IMR-90 (cell line): ENCODE results near the gene HDAC2. TPM values are rescaled to one million over a fixed set of nuclear protein-coding genes. Genes with fewer than 3 reads are reported as not detected.

Experiments
- ATAC-seq: fragments of 200-7000 bp; cut with Tn5 transposase; 2 replicates; pipeline ENCODE4 v1.9.1; 2020; ENCODE audit warnings: low read depth, mild to moderate bottlenecking, moderate library complexity
- BruUV-seq: library from RNA; stranded (reverse); fragments of 400-500 nt; replicated peaks from 2 replicates; lab custom pipeline; 2021; lab: Mats Ljungman, UMichigan
- CTCF ChIA-PET: fragments of 300-600 bp; formaldehyde crosslinking; extraction: SDS; loops from one replicate; lab custom pipeline; 2021; ENCODE audit warnings: antibody characterized with exemption; lab: Yijun Ruan, JAX
- POLR2A ChIA-PET: fragments of 300-600 bp; sonication (Branson Sonifier 250); formaldehyde crosslinking; loops from one replicate; lab custom pipeline; 2022; ENCODE audit warnings: antibody characterized with exemption; ENCODE audit not compliant: unreplicated experiment; lab: Charles Lee
- DNase-seq: peaks from one replicate; pipeline ENCODE4 v3.0.0; 2013
- H2AFZ ChIP-seq: replicated peaks from 2 replicates; pipeline ENCODE3; 2013; ENCODE audit warnings: low read length, mild to moderate bottlenecking; ENCODE audit not compliant: poor library complexity
- H2AK5ac ChIP-seq: 2 replicates; pipeline ENCODE4 v1.6.1; 2013; ENCODE audit warnings: low read depth, low read length, inconsistent platforms
- H2AK9ac ChIP-seq: replicated peaks from 2 replicates; pipeline ENCODE3; 2013; ENCODE audit warnings: mild to moderate bottlenecking, low read depth, low read length, moderate library complexity; ENCODE audit not compliant: poor library complexity
- H2BK120ac ChIP-seq: 2 replicates; pipeline ENCODE4 v1.6.1; 2013; ENCODE audit warnings: low read depth, low read length, inconsistent platforms
- H2BK15ac ChIP-seq: 3 replicates; pipeline ENCODE4 v1.6.1; 2013; ENCODE audit warnings: low read depth, low read length, inconsistent platforms
- H2BK20ac ChIP-seq: 2 replicates; pipeline ENCODE4 v1.6.1; 2013; ENCODE audit warnings: low read depth, mild to moderate bottlenecking, inconsistent platforms, low read length, moderate library complexity
- H2BK5ac ChIP-seq: 2 replicates; pipeline ENCODE4 v1.6.1; 2013; ENCODE audit warnings: mild to moderate bottlenecking, low read depth, low read length, inconsistent platforms; ENCODE audit not compliant: poor library complexity, severe bottlenecking
- H3K14ac ChIP-seq: replicated peaks from 2 replicates; pipeline ENCODE4 v1.6.1; 2013; ENCODE audit warnings: low read depth, low read length, inconsistent platforms
- H3K18ac ChIP-seq: 2 replicates; pipeline ENCODE4 v1.6.1; 2013; ENCODE audit warnings: low read depth, low read length, control low read depth
- H3K23ac ChIP-seq: 2 replicates; pipeline ENCODE4 v1.6.1; 2013; ENCODE audit warnings: low read depth, low read length, inconsistent platforms
- H3K27ac ChIP-seq: 2 replicates; pipeline ENCODE4 v1.5.1; 2013; ENCODE audit warnings: mild to moderate bottlenecking, control low read depth, low read length; ENCODE audit not compliant: insufficient read depth
- H3K27me3 ChIP-seq: 2 replicates; pipeline ENCODE4 v1.6.1; 2013; ENCODE audit warnings: low read length; ENCODE audit not compliant: control insufficient read depth, insufficient read depth
- H3K36me3 ChIP-seq: 2 replicates; pipeline ENCODE4 v1.6.1; 2013; ENCODE audit warnings: low read length, mixed read lengths; ENCODE audit not compliant: control insufficient read depth, insufficient read depth
- H3K4ac ChIP-seq: 2 replicates; pipeline ENCODE4 v1.6.1; 2013; ENCODE audit warnings: low read depth, low read length, inconsistent platforms
- H3K4me1 ChIP-seq: 2 replicates; pipeline ENCODE4 v1.6.1; 2013; ENCODE audit warnings: low read length, mixed read lengths; ENCODE audit not compliant: control insufficient read depth, insufficient read depth
- H3K4me2 ChIP-seq: 2 replicates; pipeline ENCODE4 v1.6.1; 2013; ENCODE audit warnings: low read depth, mild to moderate bottlenecking, control low read depth, low read length, moderate library complexity
- H3K4me3 ChIP-seq: 2 replicates; pipeline ENCODE4 v1.5.1; 2013; ENCODE audit warnings: low read depth, mild to moderate bottlenecking, control low read depth, low read length, moderate library complexity; ENCODE audit not compliant: insufficient read depth
- H3K56ac ChIP-seq: 2 replicates; pipeline ENCODE4 v1.6.1; 2013; ENCODE audit warnings: low read length, inconsistent platforms; ENCODE audit not compliant: insufficient read depth; ENCODE audit errors: extremely low read depth
- H3K79me1 ChIP-seq, 2 experiments: 2 replicates each; pipeline ENCODE4 v1.6.1; 2013; ENCODE audit warnings: low read length in 2 of 2, inconsistent platforms in 1 of 2, low read depth in 1 of 2
- H3K9ac ChIP-seq: 2 replicates; pipeline ENCODE4 v1.6.1; 2013; ENCODE audit warnings: low read depth, low read length, control low read depth
- H3K9me1 ChIP-seq: 2 replicates; pipeline ENCODE4 v1.6.1; 2013; ENCODE audit warnings: low read length, inconsistent platforms; ENCODE audit not compliant: insufficient read depth
- H3K9me3 ChIP-seq: 2 replicates; pipeline ENCODE4 v1.6.1; 2013; ENCODE audit warnings: low read length; ENCODE audit not compliant: control insufficient read depth, insufficient read depth
- H4K20me1 ChIP-seq: 2 replicates; pipeline ENCODE4 v1.6.1; 2013; ENCODE audit warnings: low read length, inconsistent platforms; ENCODE audit not compliant: insufficient read depth
- H4K5ac ChIP-seq: 2 replicates; pipeline ENCODE4 v1.6.1; 2013; ENCODE audit warnings: mild to moderate bottlenecking, low read depth, low read length, control low read depth
- H4K8ac ChIP-seq, 2 experiments: 2 replicates each; pipeline ENCODE4 v1.6.1; 2013; ENCODE audit warnings: low read depth in 2 of 2, low read length in 2 of 2, control low read depth in 1 of 2, inconsistent platforms in 1 of 2
- H4K91ac ChIP-seq: 2 replicates; pipeline ENCODE4 v1.6.1; 2013; ENCODE audit warnings: low read depth, low read length, inconsistent platforms; ENCODE audit not compliant: insufficient read depth
- MAZ ChIP-seq: IDR thresholded peaks from 2 replicates; pipeline ENCODE4 v1.6.1; 2012; ENCODE audit warnings: low read depth, mild to moderate bottlenecking, low read length, improper control_type of control experiment, moderate library complexity, borderline replicate concordance
- RAD21 ChIP-seq: IDR thresholded peaks from 2 replicates; pipeline ENCODE4 v1.6.1; 2012; ENCODE audit warnings: low read length, improper control_type of control experiment
- WGBS, 2 experiments: methylation state at CpG; one replicate each; pipeline versions ENCODE4 v1.1.5 to v1.1.7; 2013; ENCODE audit warnings: missing lambda C conversion rate in 2 of 2; ENCODE audit not compliant: insufficient read length in 1 of 2; ENCODE audit errors: extremely low coverage in 2 of 2; 5-methylcytosine and 5-hydroxymethylcytosine counted together
- dilution Hi-C: fragments of 300-500 bp; cut with HindIII; formaldehyde crosslinking; loops from one replicate; pipeline ENCODE4 v1.14.3; 2018; ENCODE audit warnings: low sequenced_read_pairs; ENCODE audit not compliant: unreplicated experiment
- in situ Hi-C: fragments of 300-500 bp; cut with MboI; formaldehyde crosslinking; loops from 3 replicates; pipeline ENCODE4 v1.14.3; 2019; ENCODE audit warnings: low sequenced_read_pairs, inconsistent platforms, mixed read lengths
- intact Hi-C: fragments of 100-400 bp; cut with micrococcal nuclease; formaldehyde crosslinking; loops from 2 replicates; pipeline ENCODE4 v1.10.0; 2022
- polyA plus RNA-seq, 3 experiments: library from polyadenylated mRNA; depleted of rRNA; stranded (reverse); fragments of >200 nt; gene quantifications; 2 replicates each; pipeline ENCODE4 v1.2.3, GENCODE V29; 2012; ENCODE audit warnings: low replicate concordance in 1 of 3
- total RNA-seq: library from RNA; depleted of rRNA; stranded (reverse); fragments of >200 nt; gene quantifications from 2 replicates; pipeline ENCODE4 v1.2.3, GENCODE V29; 2012

The HDAC2 gene
- total and polyA plus RNA-seq, 2 of the 4 experiments (the other 2 are of a cell fraction): 72.6 to 122 TPM

DNA sequence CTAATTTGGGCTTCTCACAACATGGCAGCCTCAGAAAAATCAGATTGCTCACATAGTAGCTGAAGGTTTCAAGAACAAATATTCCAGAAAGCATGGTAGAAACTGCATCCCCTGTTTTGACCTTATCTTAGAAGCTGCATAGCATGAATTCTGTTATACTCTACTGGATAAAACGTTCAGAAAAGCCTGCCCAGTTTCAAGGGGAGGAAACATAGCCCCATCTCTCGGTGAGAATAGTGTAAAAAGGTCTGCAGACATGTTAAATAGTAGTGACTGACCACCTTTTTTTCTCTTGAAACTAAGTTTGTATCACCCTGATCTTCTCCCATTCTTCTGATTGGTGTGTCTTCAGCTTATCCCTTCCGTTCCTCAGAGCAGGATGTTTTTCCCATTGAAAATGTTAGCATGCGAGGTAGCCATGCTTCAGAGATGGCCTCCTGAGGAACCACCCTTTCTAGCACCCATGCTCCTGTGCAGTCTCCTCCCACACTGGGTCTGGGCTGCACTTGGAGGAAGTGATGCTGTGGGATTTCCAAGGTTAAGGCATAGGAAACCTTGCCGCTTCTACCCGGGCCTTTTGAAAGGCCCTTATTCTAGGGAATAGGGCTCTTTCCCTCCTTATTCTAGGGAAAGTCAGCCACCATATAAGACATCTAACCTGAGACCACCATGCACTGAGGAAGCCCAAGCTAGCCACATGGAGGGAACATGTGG is 63.7 kb downstream of the HDAC2 start:
- Histone ChIP-seq H3K56ac (no peak overlapping the region), H2BK5ac (no peak overlapping the region), H4K5ac (no peak overlapping the region), H3K9me1 (peaks cover 4% of the 10 kb centered on the region; the same call in 1 of the 2 replicates), H2AK5ac (no peak overlapping the region), H3K9ac (no peak overlapping the region), H2BK120ac (no peak overlapping the region), H3K4me1 (peaks cover 5% of the 10 kb centered on the region), H3K23ac (no peak overlapping the region), H2AFZ (no peak overlapping the region), H3K4me3 (no peak overlapping the region), H2AK9ac (no peak overlapping the region), H3K27ac (no peak overlapping the region), H3K27me3 (no peaks in the 10 kb centered on the region), H3K4me2 (no peak overlapping the region), H3K18ac (no peak overlapping the region), H4K8ac (no peak overlapping the region), H4K91ac (no peak overlapping the region), H4K20me1 (no peaks in the 10 kb centered on the region), H3K14ac (peak overlapping the region; percentile 59; the same call in 1 of the 2 replicates), H3K79me1 (no peaks in the 10 kb centered on the region), H2BK15ac (no peak overlapping the region), H2BK20ac (no peak overlapping the region; the same call in 1 of the 2 replicates), H3K4ac (no peak overlapping the region), H3K36me3 (no peaks in the 10 kb centered on the region), H3K9me3 (no peaks in the 10 kb centered on the region)
- no peak for TF ChIP-seq MAZ
- 0 out of 2 replicates have a peak, but pooled peaks have one; percentile 6 for TF ChIP-seq RAD21
- dilution Hi-C loops (no loop called here), intact Hi-C loops (no loop called here), in situ Hi-C loops (loop anchor here (10.0 to 25.0 kb wide), 3 partner anchors 1132 to 1720 kb away; no protein-coding TSS in a partner anchor)
- DNase-seq (no peak), ATAC-seq (no peak)
- BruUV-seq: no TSS peak
- POLR2A ChIA-PET: no interaction called here
- CTCF ChIA-PET: interaction anchor here (1.7 kb wide), 1 partner anchor 9 kb away, joined by 4 read pairs; no protein-coding TSS in a partner anchor
- WGBS, 2 experiments: no CpG with 5 or more reads among the region's 6 CpGs
